Epidermal melanocyte (primary cell): ENCODE data around the gene KLRC3.
"Not testable (repeated sequence)": the region's sequence is repeated elsewhere in the genome, so short reads cannot be mapped to it uniquely, and the experiment has no call there.

Experiments used
- DNase-seq: peaks from one replicate; pipeline ENCODE4 v3.0.0; 2011; ENCODE audit warnings: low spot score; ENCODE audit not compliant: insufficient read length

The KLRC3 gene

GRCh38 chr12:10369557-10370415 is 50.6 kb downstream of the KLRC3 start:
- DNase-seq, result no peak

GRCh38 chr12:10368206-10369171 is 51.9 kb downstream of the KLRC3 start:
- DNase-seq, result no peak

GRCh38 chr12:10367714-10368113 is 52.7 kb downstream of the KLRC3 start:
- DNase-seq, result not testable (repeated sequence)

GRCh38 chr12:10366875-10367274 is 53.5 kb downstream of the KLRC3 start:
- no peak for DNase-seq

GRCh38 chr12:10365696-10366405 is 54.5 kb downstream of the KLRC3 start:
- no peak for DNase-seq

GRCh38 chr12:10364815-10365622 is 55.4 kb downstream of the KLRC3 start:
- peak; percentile 38 for DNase-seq

GRCh38 chr12:10363914-10364814 is 56.2 kb downstream of the KLRC3 start:
- DNase-seq, result no peak

GRCh38 chr12:10363658-10363913 is 56.8 kb downstream of the KLRC3 start:
- no peak for DNase-seq

- no peak for DNase-seq
These were observed 57.4 kb downstream of the KLRC3 start for GRCh38 chr12:10362828-10363657.

GRCh38 chr12:10362325-10362724 is 58.1 kb downstream of the KLRC3 start:
- no peak for DNase-seq
